ENCODE results near the gene ANKRD62.

Gene ANKRD62

DNA sequence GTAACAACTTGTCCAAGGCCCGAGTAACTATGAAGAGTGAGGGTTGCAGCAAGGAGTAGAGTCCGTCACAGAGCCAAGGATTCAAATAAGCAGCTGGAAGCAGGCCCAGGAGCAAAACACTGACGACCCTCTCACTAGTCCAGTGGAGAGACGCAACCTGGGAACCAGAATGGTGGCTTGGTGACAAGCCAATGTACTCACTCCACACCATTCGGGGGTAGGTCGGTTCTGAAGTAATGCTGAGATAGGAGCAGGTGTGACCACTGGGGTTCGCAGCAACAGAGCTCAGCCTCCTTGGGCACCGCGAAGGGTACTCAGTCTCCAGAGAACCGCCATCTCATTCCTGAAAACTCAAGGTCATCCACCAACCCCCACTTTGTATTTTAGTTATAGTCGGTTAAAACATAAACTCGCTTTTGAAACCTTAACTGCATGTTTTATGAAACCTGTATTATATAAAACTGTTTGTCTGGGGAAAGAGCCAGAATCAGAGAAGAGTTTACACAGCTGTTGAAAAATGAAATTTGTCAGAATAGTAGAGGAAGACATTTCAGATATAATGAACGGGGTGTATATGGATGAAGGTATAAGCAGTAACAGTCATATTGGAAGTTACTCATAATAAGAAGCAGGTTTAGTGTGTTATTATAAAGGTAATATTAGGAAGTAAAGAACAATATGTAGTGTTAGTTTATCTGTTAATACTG lies 8.6 kb downstream of the ANKRD62 start:
- TF ChIP-seq, protein P1, sequence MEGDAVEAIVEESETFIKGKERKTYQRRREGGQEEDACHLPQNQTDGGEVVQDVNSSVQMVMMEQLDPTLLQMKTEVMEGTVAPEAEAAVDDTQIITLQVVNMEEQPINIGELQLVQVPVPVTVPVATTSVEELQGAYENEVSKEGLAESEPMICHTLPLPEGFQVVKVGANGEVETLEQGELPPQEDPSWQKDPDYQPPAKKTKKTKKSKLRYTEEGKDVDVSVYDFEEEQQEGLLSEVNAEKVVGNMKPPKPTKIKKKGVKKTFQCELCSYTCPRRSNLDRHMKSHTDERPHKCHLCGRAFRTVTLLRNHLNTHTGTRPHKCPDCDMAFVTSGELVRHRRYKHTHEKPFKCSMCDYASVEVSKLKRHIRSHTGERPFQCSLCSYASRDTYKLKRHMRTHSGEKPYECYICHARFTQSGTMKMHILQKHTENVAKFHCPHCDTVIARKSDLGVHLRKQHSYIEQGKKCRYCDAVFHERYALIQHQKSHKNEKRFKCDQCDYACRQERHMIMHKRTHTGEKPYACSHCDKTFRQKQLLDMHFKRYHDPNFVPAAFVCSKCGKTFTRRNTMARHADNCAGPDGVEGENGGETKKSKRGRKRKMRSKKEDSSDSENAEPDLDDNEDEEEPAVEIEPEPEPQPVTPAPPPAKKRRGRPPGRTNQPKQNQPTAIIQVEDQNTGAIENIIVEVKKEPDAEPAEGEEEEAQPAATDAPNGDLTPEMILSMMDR (IDR thresholded peaks at IDR 0.05; ENCODE audit: low read depth, low read length, poor library complexity, severe bottlenecking): no peak
- TF ChIP-seq EZH2phosphoT487 (IDR thresholded peaks at IDR 0.05; ENCODE audit: borderline replicate concordance, low read length): no peak
- no peaks in the 10 kb centered on the region for H3K9me3 ChIP-seq (ENCODE audit: control insufficient read depth, insufficient read depth, low read length)
- peaks cover 35% of the 10 kb centered on the region for H3K27me3 ChIP-seq (ENCODE audit: control insufficient read depth, low read length)
- H3K4me2 ChIP-seq (ENCODE audit: low read length): no peak overlapping the region
- H3K79me2 ChIP-seq (ENCODE audit: control insufficient read depth, low read length): no peaks in the 10 kb centered on the region
- no peaks in the 10 kb centered on the region for H3K4me1 ChIP-seq (ENCODE audit: control insufficient read depth, low read length)
- no peaks in the 10 kb centered on the region for H3K36me3 ChIP-seq (ENCODE audit: control insufficient read depth, low read length)
- H3F3A ChIP-seq (ENCODE audit: control insufficient read depth, insufficient read depth): no peaks in the 10 kb centered on the region
- no peak overlapping the region for H3K27ac ChIP-seq (ENCODE audit: low read depth, low read length)
- no peaks in the 10 kb centered on the region for H4K20me1 ChIP-seq (ENCODE audit: control insufficient read depth, insufficient read depth, low read depth, low read length)
- H3K9me2 ChIP-seq (replicated peaks; ENCODE audit: control insufficient read depth, low read length): no peaks in the 10 kb centered on the region
- no peak overlapping the region for H3K4me3 ChIP-seq (ENCODE audit: low read length)

DNA sequence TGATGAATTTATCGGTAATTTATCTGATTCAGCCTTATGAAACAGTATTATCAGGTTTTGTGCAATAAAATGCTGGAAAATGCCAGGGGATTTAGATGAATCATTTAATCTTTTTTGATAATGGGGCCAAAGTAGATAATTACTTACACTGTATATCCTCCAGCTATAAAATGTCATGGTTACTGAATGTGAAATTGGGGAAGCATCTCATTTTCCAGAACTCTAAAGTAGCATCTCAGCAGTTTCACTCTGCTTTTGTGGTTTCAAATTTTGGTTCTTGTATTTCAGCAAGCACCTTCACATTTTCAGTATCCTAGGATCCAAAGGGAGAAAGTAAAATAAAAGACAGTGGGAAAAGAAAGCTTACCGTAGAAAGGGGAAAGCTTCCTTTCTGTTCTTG lies 12.8 kb downstream of the ANKRD62 start:
- H3K36me3 ChIP-seq (ENCODE audit: control insufficient read depth, low read length): no peaks in the 10 kb centered on the region
- no peak overlapping the region for H3K27ac ChIP-seq (ENCODE audit: low read depth, low read length)
- H3K4me3 ChIP-seq (ENCODE audit: low read length): no peak overlapping the region
- H3K79me2 ChIP-seq (ENCODE audit: control insufficient read depth, low read length): no peaks in the 10 kb centered on the region
- no peaks in the 10 kb centered on the region for H4K20me1 ChIP-seq (ENCODE audit: control insufficient read depth, insufficient read depth, low read depth, low read length)
- H3K4me1 ChIP-seq (ENCODE audit: control insufficient read depth, low read length): no peaks in the 10 kb centered on the region
- TF ChIP-seq EZH2phosphoT487 (IDR thresholded peaks at IDR 0.05; ENCODE audit: borderline replicate concordance, low read length): no peak
- TF ChIP-seq, protein P1 (IDR thresholded peaks at IDR 0.05; ENCODE audit: low read depth, low read length, poor library complexity, severe bottlenecking): no peak
- H3K9me3 ChIP-seq (ENCODE audit: control insufficient read depth, insufficient read depth, low read length): no peaks in the 10 kb centered on the region
- H3F3A ChIP-seq (ENCODE audit: control insufficient read depth, insufficient read depth): no peaks in the 10 kb centered on the region
- H3K9me2 ChIP-seq (replicated peaks; ENCODE audit: control insufficient read depth, low read length): no peaks in the 10 kb centered on the region
- H3K27me3 ChIP-seq (ENCODE audit: control insufficient read depth, low read length): peaks cover 22% of the 10 kb centered on the region
- H3K4me2 ChIP-seq (ENCODE audit: low read length): no peak overlapping the region

DNA sequence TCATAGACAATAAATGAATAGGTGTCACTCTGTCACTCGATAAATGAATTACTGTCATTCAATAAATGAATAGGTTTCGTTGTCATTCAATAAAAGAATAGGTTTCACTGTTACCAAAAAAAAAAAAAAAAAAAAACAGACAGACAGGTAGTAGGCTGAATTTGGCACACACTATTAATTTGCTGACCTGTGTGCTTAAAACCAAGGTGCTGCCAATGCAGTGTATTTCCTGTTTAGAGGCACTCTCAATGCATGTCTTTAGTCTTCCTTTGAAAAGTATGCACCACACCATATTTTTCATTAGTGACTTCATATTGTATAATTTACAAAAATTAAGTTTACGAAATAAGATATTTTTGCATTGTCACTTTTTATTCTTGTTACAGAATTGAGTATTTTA lies 16.2 kb downstream of the ANKRD62 start:
- Histone ChIP-seq H3K36me3 (ENCODE audit: control insufficient read depth, low read length) (no peaks in the 10 kb centered on the region), H3K9me3 (ENCODE audit: control insufficient read depth, insufficient read depth, low read length) (no peaks in the 10 kb centered on the region), H3K4me2 (ENCODE audit: low read length) (no peak overlapping the region), H3K79me2 (ENCODE audit: control insufficient read depth, low read length) (no peaks in the 10 kb centered on the region), H3K9me2 (replicated peaks; ENCODE audit: control insufficient read depth, low read length) (no peaks in the 10 kb centered on the region), H3K4me1 (ENCODE audit: control insufficient read depth, low read length) (no peaks in the 10 kb centered on the region), H3K27me3 (ENCODE audit: control insufficient read depth, low read length) (peaks cover 11% of the 10 kb centered on the region; the same call in 1 of the 2 replicates), H3K4me3 (ENCODE audit: low read length) (no peak overlapping the region), H3F3A (ENCODE audit: control insufficient read depth, insufficient read depth) (no peaks in the 10 kb centered on the region), H4K20me1 (ENCODE audit: control insufficient read depth, insufficient read depth, low read depth, low read length) (no peaks in the 10 kb centered on the region), H3K27ac (ENCODE audit: low read depth, low read length) (no peak overlapping the region)
- TF ChIP-seq EZH2phosphoT487 (IDR thresholded peaks at IDR 0.05; ENCODE audit: borderline replicate concordance, low read length): no peak
- TF ChIP-seq, protein P1 (IDR thresholded peaks at IDR 0.05; ENCODE audit: low read depth, low read length, poor library complexity, severe bottlenecking): no peak

Measured in DOHH2 (cell line).